Activated CD4-positive, alpha-beta T cell treated with anti-CD3 and anti-CD28 coated beads, Interleukin-2, amount 50 U/mL, for 48 hours (primary cell): Measurements from ENCODE around the gene ATP5MC2.
"Not testable (repeated sequence)": the region's sequence is repeated elsewhere in the genome, so short reads cannot be mapped to it uniquely, and the experiment has no call there.

Source experiments
- DNase-seq, 2 experiments: peaks; one replicate each; pipeline ENCODE4 v3.0.0-alpha.2; 2020

Gene ATP5MC2

DNA sequence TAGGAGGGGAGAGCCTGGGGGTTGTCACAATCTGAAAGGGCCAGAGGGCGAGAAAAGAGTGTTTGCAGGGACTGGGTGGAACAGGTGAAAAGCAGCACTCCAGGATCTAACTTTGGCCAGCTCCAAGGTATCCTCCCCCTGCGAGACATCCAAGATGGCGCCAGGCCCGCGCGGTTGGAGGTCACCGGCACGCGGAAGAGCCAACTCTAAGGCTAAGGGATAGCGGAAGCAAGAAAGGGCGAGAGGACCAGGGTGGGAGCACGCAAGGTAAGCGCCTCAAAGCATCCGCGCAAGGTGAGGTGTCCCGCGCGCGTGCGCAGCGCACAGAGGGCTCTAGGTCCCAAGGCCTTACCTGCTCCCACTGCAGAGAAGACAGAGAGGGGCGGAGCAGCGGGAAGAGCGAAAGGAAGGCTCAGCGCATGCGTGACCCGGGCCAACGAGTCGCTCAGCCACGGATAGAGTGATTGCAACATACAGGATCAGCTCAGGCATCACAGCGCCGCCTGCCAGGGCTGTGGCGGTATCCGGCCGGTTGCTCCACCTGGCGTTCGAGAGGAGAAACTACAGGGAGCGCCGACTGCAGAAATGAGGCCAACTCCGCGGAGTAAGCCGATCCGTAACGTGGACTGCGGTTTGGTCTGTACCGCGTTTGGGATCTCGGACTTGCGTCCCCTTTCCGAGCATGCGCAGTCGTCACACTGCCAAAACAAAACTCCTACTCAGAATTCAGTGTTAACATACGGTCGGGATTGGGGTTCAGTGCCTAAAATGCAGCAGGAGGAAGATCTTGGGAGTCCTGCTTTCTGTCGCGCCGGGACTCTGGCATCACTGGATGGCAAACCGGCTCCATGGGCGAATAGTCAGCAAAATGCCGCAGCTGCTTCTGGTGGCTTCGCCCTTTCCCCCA lies at the start of gene ATP5MC2:
ATP5MC2 (minus strand) TSS at position 383 of the 907 bp plus-strand sequence. CDS start 3,469 bp downstream, outside the sequence.
- peak; percentile 96 to 98 for DNase-seq

- no peak for DNase-seq
Observed at GRCh38 chr12:53722450-53723041, 46.7 kb upstream of the ATP5MC2 start.

- DNase-seq = no peak
Observed at GRCh38 chr12:53720946-53721345, 45.1 kb upstream of the ATP5MC2 start.

DNA sequence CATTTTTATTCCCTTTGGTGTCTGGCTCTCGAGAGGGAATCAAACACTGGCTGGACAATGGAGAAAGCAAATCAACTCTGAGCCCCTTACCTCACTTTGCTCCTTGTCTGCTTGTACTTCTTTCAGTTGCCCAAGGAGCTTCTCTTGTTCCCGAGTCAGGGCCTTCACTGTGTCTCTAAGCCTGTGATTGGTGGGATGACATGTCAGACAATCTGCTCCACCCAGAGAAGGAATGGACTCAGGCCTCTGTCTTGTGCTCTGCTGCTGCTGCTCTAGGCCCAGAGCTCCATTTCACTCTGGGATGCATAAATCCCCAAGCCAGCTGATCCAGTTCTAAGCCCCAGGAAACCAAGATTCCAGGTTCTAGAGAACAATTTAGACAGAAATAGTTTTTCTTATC lies 43.8 kb upstream of the ATP5MC2 start:
- no peak for DNase-seq

DNA sequence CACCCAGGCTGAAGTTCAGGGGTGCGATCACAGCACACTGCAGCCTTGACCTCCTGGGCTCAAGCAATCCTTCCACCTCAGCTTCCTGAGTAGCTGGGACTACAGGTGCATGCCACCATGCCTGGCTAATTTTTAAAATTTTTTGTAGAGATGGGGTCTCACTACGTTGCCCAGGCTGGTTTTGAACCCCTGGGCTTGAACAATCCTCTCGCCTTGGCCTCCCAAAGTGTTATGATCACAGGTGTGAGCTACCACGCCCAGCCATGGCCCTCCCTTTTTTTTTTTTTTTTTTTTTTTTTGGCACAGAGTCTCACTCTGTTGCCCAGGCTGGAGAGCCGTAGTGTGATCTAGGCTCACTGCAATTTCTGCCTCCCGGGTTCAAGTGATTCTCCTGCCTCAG lies 42.7 kb upstream of the ATP5MC2 start:
- not testable (repeated sequence) for DNase-seq

DNA sequence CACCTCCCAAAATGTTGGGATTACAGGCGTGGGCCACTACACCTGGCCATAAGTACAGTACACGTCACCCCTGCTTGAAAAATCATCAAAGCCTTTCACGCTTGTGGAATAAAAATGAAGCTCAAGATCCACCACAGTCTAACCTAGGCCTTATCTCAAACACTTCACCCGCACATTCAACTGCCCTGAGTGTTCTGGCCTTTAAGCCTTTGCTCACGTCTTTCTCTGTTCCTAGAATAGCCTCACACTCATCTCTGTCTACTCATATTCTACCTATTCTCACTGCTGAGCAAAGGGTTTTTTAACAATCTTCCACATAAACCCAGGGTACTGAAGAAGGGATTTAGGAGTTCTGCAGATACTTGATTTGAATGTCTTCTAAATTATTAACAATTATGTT lies 41.4 kb upstream of the ATP5MC2 start:
- DNase-seq = no peak

DNA sequence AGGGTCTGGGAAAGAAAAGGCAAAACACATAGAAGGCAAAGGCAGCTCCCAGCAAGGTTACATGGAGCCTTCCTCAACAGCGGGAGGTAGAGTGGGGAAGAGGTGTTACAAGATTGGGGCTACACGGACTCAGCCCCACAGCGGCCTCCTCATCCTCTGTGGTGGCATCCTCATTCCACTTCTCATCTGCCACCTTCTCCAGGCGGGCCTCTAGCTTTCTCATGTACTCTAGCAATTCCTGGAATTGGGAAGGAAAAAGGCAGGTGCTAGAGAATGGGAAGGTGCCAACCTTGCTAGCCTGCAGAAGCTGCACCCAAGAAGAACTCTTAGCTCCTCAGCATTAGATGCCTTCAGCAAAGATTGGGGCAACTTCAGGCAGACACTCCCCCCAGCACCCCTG lies 38.1 kb upstream of the ATP5MC2 start:
- DNase-seq = no peak

- no peak for DNase-seq
Observed at GRCh38 chr12:53713516-53713915, 37.6 kb upstream of the ATP5MC2 start.

DNA sequence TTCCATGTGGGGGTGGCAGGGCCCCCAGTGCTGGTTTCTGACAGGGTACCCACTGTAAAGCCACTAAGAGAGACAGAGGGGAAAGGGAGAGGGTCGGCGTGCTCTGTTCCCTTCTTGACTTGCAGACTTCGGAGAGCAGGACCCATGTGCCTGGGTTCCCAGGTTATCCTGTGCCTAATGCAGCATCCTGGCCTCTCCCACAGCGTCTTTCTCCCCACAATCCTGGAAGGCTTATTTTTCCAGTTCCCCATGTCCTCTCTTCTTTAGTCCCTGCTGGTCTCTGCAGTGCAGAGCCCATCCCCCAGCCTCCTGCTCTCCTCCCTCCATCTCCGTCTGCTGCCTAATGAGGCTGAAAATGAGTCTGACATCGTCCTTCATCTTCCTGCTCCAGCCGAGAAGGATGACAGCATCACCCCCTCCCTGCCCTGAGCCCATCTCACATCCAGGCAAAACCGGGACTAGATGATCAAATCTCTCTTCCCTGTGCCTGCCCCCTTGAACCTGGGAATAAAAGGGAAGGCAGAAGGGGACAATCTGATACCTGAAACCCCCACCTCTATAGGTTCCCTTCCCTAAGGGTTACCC lies 36.3 kb upstream of the ATP5MC2 start:
- DNase-seq = no peak

DNA sequence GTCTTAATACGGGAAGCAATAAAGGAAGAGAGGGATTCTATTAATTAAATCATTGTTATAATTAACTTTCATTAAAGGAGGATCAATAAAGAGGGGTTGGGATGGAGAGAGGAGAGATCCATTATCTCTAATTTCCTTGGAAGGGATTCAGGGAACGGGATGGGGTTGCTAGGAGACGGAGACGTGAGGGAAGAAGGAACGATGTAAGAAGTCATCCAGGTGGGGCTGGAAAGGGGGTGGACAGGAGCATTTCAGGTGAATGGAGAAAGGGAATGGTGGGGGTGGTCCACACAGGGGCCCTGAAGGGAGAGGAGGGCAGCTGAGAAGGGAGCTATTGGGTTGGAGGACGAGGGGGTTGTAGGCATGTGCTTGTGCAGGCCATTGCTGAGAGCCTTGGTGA lies 34.2 kb upstream of the ATP5MC2 start:
- DNase-seq = no peak

DNA sequence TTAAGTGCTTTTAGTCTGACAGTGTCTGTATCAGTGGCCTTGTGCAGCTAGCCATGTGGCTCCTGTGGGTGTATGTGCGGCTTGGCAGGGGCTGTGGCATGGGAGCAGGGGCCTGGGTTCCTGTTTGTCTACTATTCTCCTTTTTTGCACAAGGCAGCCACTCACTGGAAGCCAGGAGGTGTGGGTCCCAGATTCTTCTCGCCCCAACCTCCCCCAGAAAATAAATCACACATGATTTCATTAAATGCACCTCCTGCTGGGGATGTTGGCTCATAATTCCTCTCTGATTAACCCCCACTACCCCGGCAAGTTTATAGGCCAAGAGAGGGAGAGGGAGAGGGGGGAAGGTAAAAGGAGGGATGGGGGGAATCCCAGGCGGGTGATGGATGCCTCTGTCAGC lies 33.8 kb upstream of the ATP5MC2 start:
- no peak for DNase-seq

DNA sequence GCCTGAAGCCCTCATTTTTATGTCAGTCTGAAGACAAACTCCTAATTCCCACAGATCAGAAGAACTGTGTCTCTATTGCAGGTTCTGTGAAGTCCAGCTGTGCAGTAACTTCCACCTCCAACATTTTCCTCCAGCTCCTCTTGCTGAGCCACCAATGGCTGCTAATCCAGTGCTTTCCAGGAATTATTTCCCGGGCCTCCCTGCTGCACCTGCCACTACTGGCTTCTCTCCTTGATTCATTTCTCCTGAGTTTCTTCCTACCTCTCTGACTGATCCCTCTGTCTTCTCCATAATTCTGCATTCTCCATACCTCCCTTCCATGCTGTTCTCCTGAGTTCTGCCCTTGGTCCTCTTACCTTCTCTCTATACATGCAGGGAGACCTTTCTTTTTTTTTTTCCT lies 30.2 kb upstream of the ATP5MC2 start:
- DNase-seq = no peak

GRCh38 chr12:53703756-53704155 lies 27.9 kb upstream of the ATP5MC2 start:
- DNase-seq = no peak

DNA sequence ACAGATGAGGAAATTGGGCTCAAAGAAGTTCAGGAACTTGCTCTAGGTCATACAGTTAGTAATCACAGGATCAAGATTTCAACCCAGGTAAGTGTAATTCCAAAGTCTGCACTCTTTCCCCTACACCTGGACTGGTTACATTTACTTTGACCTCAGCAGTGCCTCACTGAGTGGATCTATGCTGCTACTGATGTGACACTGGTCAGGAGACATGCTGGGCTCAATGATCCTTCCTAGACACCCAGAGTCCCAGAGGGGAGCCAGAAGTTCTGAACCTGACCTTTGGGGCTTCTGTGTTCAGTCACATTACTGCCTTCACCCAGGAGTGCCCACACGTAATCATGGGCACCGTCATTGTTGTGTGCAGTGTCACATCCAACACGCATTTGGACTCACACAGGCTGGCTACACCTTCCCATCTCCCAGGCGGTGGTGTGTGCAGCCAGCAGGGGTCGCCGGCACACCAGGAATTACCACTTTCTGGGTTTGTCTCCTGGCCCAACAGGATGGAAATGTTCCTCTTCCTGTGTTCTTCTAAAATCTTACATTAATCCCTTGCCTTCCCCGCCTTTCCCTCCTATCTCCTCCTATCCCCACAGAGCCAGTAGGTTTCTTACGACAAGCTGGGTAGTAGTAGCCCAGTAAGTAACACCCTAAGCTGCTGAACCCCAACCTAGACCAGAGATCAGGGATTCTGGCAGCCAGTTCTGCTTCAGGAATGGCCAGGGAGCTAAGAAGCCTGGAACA lies 25.8 kb upstream of the ATP5MC2 start:
- peak; percentile 82 to 86 for DNase-seq

GRCh38 chr12:53700567-53700966 lies 24.7 kb upstream of the ATP5MC2 start:
- no peak for DNase-seq

GRCh38 chr12:53699678-53700025 lies 23.8 kb upstream of the ATP5MC2 start:
- DNase-seq = no peak

- no peak for DNase-seq
Observed at GRCh38 chr12:53698948-53699677, 23.2 kb upstream of the ATP5MC2 start.

- DNase-seq = no peak
Observed at GRCh38 chr12:53696655-53697331, 20.9 kb upstream of the ATP5MC2 start.

- no peak for DNase-seq
Observed at GRCh38 chr12:53696285-53696654, 20.4 kb upstream of the ATP5MC2 start.

DNA sequence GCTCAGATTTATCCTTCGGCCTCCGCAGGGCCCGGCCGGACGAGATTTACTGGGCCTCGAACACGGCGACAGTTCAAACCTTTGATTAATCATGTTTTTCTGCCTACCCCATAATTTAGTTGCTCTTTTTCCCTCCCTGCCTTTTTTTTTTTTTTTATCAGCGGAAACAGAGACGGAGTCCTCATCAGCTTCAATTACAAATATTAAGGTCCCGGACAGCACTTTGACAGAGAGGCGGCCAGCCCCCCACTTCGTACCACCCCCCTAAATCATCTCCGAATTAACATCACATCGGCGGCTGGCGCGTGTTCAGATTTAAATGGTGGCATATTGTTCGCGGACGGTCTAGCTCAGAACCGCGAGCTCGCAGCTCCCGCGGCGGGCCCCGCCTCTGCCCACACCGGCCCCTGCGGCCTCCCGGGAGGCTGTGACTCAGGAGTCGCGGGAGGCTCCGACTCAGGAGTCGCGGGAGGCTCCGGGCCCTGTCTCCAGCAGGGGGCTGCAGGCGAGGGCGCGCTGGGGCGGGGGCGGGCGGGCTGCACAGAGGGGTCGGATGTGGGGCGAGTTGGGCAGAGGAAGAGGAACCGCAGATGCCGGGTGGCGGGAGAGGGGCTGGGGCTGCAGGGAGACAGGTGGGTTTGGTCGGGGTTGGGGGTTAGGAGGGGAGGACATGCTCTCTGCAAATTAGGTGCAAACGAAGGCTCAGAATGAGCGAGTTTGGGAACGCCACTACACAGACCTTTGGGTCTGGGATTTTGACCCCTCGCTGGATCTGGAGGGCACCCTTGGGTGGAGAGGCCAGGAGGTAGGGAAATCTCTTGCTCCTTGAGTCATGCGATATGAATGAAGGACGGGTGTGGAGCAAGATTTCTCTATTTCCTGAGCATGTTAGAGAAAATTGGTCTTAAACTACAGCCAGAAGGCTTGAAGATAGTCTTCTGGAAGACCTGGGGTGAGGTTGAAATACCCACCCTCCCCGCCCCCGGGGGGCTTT lies 19.6 kb upstream of the ATP5MC2 start:
- DNase-seq = peak; percentile 38 to 50

- DNase-seq = no peak
Observed at GRCh38 chr12:53694756-53695151, 18.9 kb upstream of the ATP5MC2 start.
